Measurements from ENCODE around the gene APCDD1L.

GRCh38 chr20:58473453-58474425 is 41.5 kb downstream of the APCDD1L start:
- no peak for TF ChIP-seq YY1 (IDR thresholded peaks at IDR 0.05; ENCODE audit: insufficient read depth, insufficient read length)
- TF ChIP-seq ZNF274 (IDR thresholded peaks at IDR 0.05; ENCODE audit: low read depth, low read length): no peak
- TF ChIP-seq SUZ12 (IDR thresholded peaks at IDR 0.05; ENCODE audit: extremely low read depth, insufficient read depth, insufficient read length): no peak
